GM12873 (cell line): Measurements from ENCODE around the gene PLEKHA5.

Experiments used
- CTCF ChIP-seq: IDR thresholded peaks from 2 replicates; pipeline ENCODE4 v1.5.1; 2012; ENCODE audit warnings: low read depth, mild to moderate bottlenecking, moderate library complexity, low read length, control low read depth; ENCODE audit not compliant: insufficient read depth; ENCODE audit errors: missing control alignments

Gene PLEKHA5

GRCh38 chr12:19388131-19388549 is 258.6 kb downstream of the PLEKHA5 start:
- no peak for TF ChIP-seq CTCF

GRCh38 chr12:19390051-19390598 is 260.6 kb downstream of the PLEKHA5 start:
- no peak for TF ChIP-seq CTCF

- no peak for TF ChIP-seq CTCF
These were observed 264.9 kb downstream of the PLEKHA5 start for GRCh38 chr12:19394385-19394784.

GRCh38 chr12:19397534-19397933 is 268.0 kb downstream of the PLEKHA5 start:
- no peak for TF ChIP-seq CTCF

GRCh38 chr12:19398376-19399363 is 269.1 kb downstream of the PLEKHA5 start:
- TF ChIP-seq CTCF = no peak

- TF ChIP-seq CTCF = no peak
These were observed 272.7 kb downstream of the PLEKHA5 start for GRCh38 chr12:19402211-19402610.

- no peak for TF ChIP-seq CTCF
These were observed 273.4 kb downstream of the PLEKHA5 start for GRCh38 chr12:19402743-19403431.
